Ascending aorta (tissue), 2 donors: ENCODE measurements around the gene AGR3. TPM values are rescaled to one million over a fixed set of nuclear protein-coding genes. Genes with fewer than 3 reads are reported as not detected.

Experiments used
- DNase-seq, 2 donors: peaks; one replicate each; pipeline ENCODE4 v3.0.0-alpha.2; 2019; ENCODE audit warnings: low spot score in 2 of 2
- H3K27ac ChIP-seq, 2 donors: fragments of 200-600 bp; sonication (generic); one replicate each; pipeline ENCODE4 v1.5.1; 2016 to 2017; ENCODE audit warnings: mild to moderate bottlenecking in 1 of 2
- H3K27me3 ChIP-seq: fragments of 200-600 bp; sonication (generic); one replicate; pipeline ENCODE4 v1.5.1; 2017
- H3K36me3 ChIP-seq, 2 donors: fragments of 200-600 bp; sonication (generic); one replicate each; pipeline ENCODE4 v1.5.1; 2016
- H3K4me1 ChIP-seq, 2 donors: fragments of 200-600 bp; sonication (generic); one replicate each; pipeline ENCODE4 v1.5.1; 2016 to 2017; ENCODE audit warnings: mild to moderate bottlenecking in 1 of 2
- H3K4me3 ChIP-seq, 2 donors: fragments of 200-600 bp; sonication (generic); one replicate each; pipeline ENCODE4 v1.5.1; 2016 to 2017; ENCODE audit warnings: mild to moderate bottlenecking in 1 of 2
- H3K9me3 ChIP-seq, 2 donors: fragments of 200-600 bp; sonication (generic); one replicate each; pipeline ENCODE4 v1.5.1; 2016
- CTCF ChIP-seq, 3 experiments: fragments of 200-600 bp in 2 of 3; fragments of 450-650 bp in 1 of 3; sonication (generic) in 2 of 3; IDR thresholded peaks; one replicate each; pipeline ENCODE4 v1.5.1; 2016 to 2019; ENCODE audit warnings: antibody characterized with exemption in 3 of 3, mild to moderate bottlenecking in 1 of 3, moderate library complexity in 1 of 3
- intact Hi-C: fragments of 100-400 bp; cut with DNase I; formaldehyde crosslinking; loops from one replicate; pipeline ENCODE4 v1.15.1; 2023
- total RNA-seq: library from RNA; depleted of rRNA; stranded (reverse); fragments of >200 nt; gene quantifications from one replicate; pipeline ENCODE4 v1.1.0, GENCODE V29; 2016

The AGR3 gene
- total RNA-seq, 1 donor from 2014 or later, result not detected

GRCh38 chr7:16891338-16891737, 9.6 kb upstream of the AGR3 start:
- no peak for DNase-seq
- TF ChIP-seq CTCF (IDR thresholded peaks at IDR 0.05), result peak; percentile 31 to 45 (median 37)
- no peaks in the 10 kb centered on the region for H3K9me3 ChIP-seq
- no peak overlapping the region for H3K27ac ChIP-seq
- H3K4me3 ChIP-seq, result no peak overlapping the region
- no peaks in the 10 kb centered on the region for H3K27me3 ChIP-seq
- intact Hi-C loops, result loop anchor here (10.0 kb wide), 1 partner anchor 63 kb away; no protein-coding TSS in a partner anchor
- no peaks in the 10 kb centered on the region for H3K4me1 ChIP-seq
- H3K36me3 ChIP-seq, result no peaks in the 10 kb centered on the region

- Histone ChIP-seq H3K4me1 (no peaks in the 10 kb centered on the region), H3K4me3 (no peak overlapping the region), H3K27ac (no peak overlapping the region), H3K27me3 (no peaks in the 10 kb centered on the region), H3K9me3 (no peaks in the 10 kb centered on the region), H3K36me3 (no peaks in the 10 kb centered on the region)
- intact Hi-C loops, result loop anchor here (10.0 kb wide), 1 partner anchor 65 kb away; no protein-coding TSS in a partner anchor
- no peak for TF ChIP-seq CTCF (IDR thresholded peaks at IDR 0.05)
- no peak for DNase-seq
Observed at GRCh38 chr7:16889851-16890415, 8.2 kb upstream of the AGR3 start.

DNA sequence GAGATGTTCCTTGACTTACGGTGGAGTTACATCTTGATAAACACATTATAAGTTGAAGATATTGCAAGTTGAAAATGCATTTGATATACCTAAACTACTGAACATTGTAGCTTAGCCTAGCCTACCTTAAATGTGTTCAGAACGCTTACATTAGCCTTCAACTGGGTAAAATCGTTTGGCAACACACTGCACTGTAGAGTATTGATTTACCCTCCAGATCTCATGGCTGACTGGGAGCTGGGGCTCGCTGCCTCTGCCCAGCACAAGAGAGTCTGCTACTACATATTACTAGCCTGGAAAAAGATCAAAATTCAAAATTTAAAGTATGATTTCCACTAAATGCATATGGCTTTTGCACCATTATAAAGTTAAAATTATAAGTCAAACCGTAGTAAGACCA, 7.5 kb upstream of the AGR3 start:
- Histone ChIP-seq H3K27ac (no peak overlapping the region), H3K9me3 (no peaks in the 10 kb centered on the region), H3K4me1 (no peaks in the 10 kb centered on the region), H3K27me3 (no peaks in the 10 kb centered on the region), H3K36me3 (no peaks in the 10 kb centered on the region), H3K4me3 (no peak overlapping the region)
- intact Hi-C loops, result no loop called here
- DNase-seq, result no peak
- no peak for TF ChIP-seq CTCF (IDR thresholded peaks at IDR 0.05)

DNA sequence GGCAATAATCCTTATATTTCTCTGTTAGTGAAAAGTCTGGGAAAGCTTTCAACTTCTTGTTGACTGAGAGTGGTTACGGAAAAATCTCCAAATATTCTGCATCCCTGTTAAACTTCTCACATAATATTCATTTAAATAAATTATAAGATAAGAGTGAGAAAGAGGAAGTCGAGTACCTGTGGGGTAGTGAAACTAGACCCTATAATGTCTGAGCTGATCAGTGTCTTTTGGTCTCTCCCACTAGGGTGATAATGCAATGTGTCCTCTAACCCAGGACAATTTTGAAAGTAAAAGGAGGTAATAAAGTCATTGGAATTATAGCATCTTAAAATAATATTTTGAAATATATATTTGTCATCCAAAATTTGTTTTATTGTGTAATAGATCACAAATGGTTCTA, 2.1 kb upstream of the AGR3 start:
- Histone ChIP-seq H3K9me3 (no peaks in the 10 kb centered on the region), H3K4me1 (no peaks in the 10 kb centered on the region), H3K4me3 (no peak overlapping the region), H3K27ac (no peak overlapping the region), H3K36me3 (no peaks in the 10 kb centered on the region), H3K27me3 (no peaks in the 10 kb centered on the region)
- no peak for DNase-seq
- no peak for TF ChIP-seq CTCF (IDR thresholded peaks at IDR 0.05)
- intact Hi-C loops, result no loop called here

- Histone ChIP-seq H3K36me3 (no peaks in the 10 kb centered on the region), H3K4me1 (no peaks in the 10 kb centered on the region), H3K4me3 (no peak overlapping the region), H3K27ac (no peak overlapping the region), H3K27me3 (no peaks in the 10 kb centered on the region), H3K9me3 (no peaks in the 10 kb centered on the region)
- no peak for DNase-seq
- intact Hi-C loops, result no loop called here
- no peak for TF ChIP-seq CTCF (IDR thresholded peaks at IDR 0.05)
Observed at GRCh38 chr7:16880554-16880953, 1.2 kb downstream of the AGR3 start.

- intact Hi-C loops, result no loop called here
- no peak for TF ChIP-seq CTCF (IDR thresholded peaks at IDR 0.05)
- H3K27me3 ChIP-seq, result no peaks in the 10 kb centered on the region
- H3K27ac ChIP-seq, result no peak overlapping the region
- H3K9me3 ChIP-seq, result no peaks in the 10 kb centered on the region
- H3K4me3 ChIP-seq, result no peak overlapping the region
- DNase-seq, result no peak
- no peaks in the 10 kb centered on the region for H3K4me1 ChIP-seq
- H3K36me3 ChIP-seq, result no peaks in the 10 kb centered on the region
Observed at GRCh38 chr7:16879181-16879580, 2.6 kb downstream of the AGR3 start.
